K562 (cell line): ENCODE measurements around the gene LYST. TPM values are rescaled to one million over a fixed set of nuclear protein-coding genes. Genes with fewer than 3 reads are reported as not detected.

Source experiments
- ATAC-seq: fragments of 200-7000 bp; cut with Tn5 transposase; 3 replicates; pipeline ENCODE4 v1.9.1; 2020; ENCODE audit warnings: moderate library complexity
- BruUV-seq: library from RNA; stranded (reverse); fragments of 400-500 nt; replicated peaks from 2 replicates; lab custom pipeline; 2021; lab: Mats Ljungman, UMichigan
- CTCF ChIA-PET: fragments of 300-600 bp; formaldehyde crosslinking; extraction: SDS; loops from one replicate; lab custom pipeline; 2021; ENCODE audit warnings: low intra/inter-chr PET ratio; lab: Yijun Ruan, JAX
- POLR2A ChIA-PET: fragments of 300-600, 350-650 bp; sonication (Branson Sonifier 250); formaldehyde crosslinking; extraction: SDS; loops from one replicate; lab custom pipeline; 2021; ENCODE audit warnings: antibody characterized with exemption, inconsistent platforms; lab: Yijun Ruan, JAX
- DNase-seq, 4 experiments: peaks; one replicate each; pipeline versions ENCODE4 v3.0.0 to v3.0.0-alpha.2; 2011 to 2018; ENCODE audit warnings: low spot score in 3 of 4, mixed read lengths in 3 of 4; ENCODE audit errors: extremely low read depth in 1 of 4
- FAIRE-seq: peaks from 2 replicates; lab custom pipeline; 2011; peaks lifted over from hg19 to GRCh38; lab: Jason Lieb, UNC
- H2AFZ ChIP-seq: 2 replicates; pipeline ENCODE4 v1.6.0; 2011; ENCODE audit warnings: low read depth, low read length, control low read depth, inconsistent platforms
- H3K27ac ChIP-seq: fragments of 200-600 bp; 3 replicates; pipeline ENCODE4 v1.8.0; 2011; ENCODE audit warnings: low read depth, mild to moderate bottlenecking, control low read depth, inconsistent platforms, low read length, moderate library complexity, mixed read lengths; ENCODE audit errors: extremely low read depth
- H3K27me3 ChIP-seq, 2 experiments: fragments of 300-600 bp in 1 of 2; 2 replicates in 1 of 2; 3 replicates in 1 of 2; pipeline versions ENCODE4 v1.6.0 to v1.8.0; 2011; ENCODE audit warnings: inconsistent platforms in 2 of 2, low read length in 2 of 2, mild to moderate bottlenecking in 1 of 2, mixed read lengths in 1 of 2, moderate library complexity in 1 of 2; ENCODE audit not compliant: control insufficient read depth in 2 of 2, insufficient read depth in 2 of 2
- H3K36me3 ChIP-seq: fragments of 300-600 bp; 3 replicates; pipeline ENCODE4 v1.8.0; 2011; ENCODE audit warnings: mild to moderate bottlenecking, low read length, inconsistent platforms; ENCODE audit not compliant: control insufficient read depth, insufficient read depth
- H3K4me1 ChIP-seq, 2 experiments: fragments of 200-600 bp in 1 of 2; replicated peaks in 1 of 2; 2 replicates in 1 of 2; 3 replicates in 1 of 2; pipeline versions ENCODE4 v1.5.1 to v1.8.0; 2011; ENCODE audit warnings: inconsistent platforms in 2 of 2, low read length in 2 of 2, mild to moderate bottlenecking in 1 of 2, mixed read lengths in 1 of 2, moderate library complexity in 1 of 2; ENCODE audit not compliant: control insufficient read depth in 2 of 2, insufficient read depth in 2 of 2
- H3K4me2 ChIP-seq: 2 replicates; pipeline ENCODE4 v1.6.1; 2011; ENCODE audit warnings: low read length, control low read depth, inconsistent platforms, mixed read lengths; ENCODE audit not compliant: insufficient read depth
- H3K4me3 ChIP-seq: fragments of 200-600 bp; sonication (generic), shearing (Covaris generic); 2 replicates; pipeline ENCODE4 v1.5.1; 2016; ENCODE audit warnings: control low read depth, inconsistent platforms
- H3K79me2 ChIP-seq: fragments of 200-600 bp; 3 replicates; pipeline ENCODE4 v1.8.0; 2011; ENCODE audit warnings: low read length, inconsistent platforms; ENCODE audit not compliant: control insufficient read depth, insufficient read depth
- H3K9ac ChIP-seq, 2 experiments: 2 replicates each; pipeline versions ENCODE4 v1.6.0 to v1.6.1; 2011; ENCODE audit warnings: low read depth in 2 of 2, low read length in 2 of 2, control low read depth in 1 of 2, inconsistent platforms in 1 of 2, mild to moderate bottlenecking in 1 of 2, mixed read lengths in 1 of 2; ENCODE audit not compliant: insufficient read depth in 1 of 2
- H3K9me1 ChIP-seq: one replicate; pipeline ENCODE4 v1.6.0; 2011; ENCODE audit warnings: inconsistent platforms, mild to moderate bottlenecking, low read length, moderate library complexity; ENCODE audit not compliant: control insufficient read depth, insufficient read depth
- H3K9me3 ChIP-seq: replicated peaks from 2 replicates; pipeline ENCODE4 v1.5.1; 2011; ENCODE audit warnings: low read depth, low read length, inconsistent platforms; ENCODE audit not compliant: control insufficient read depth, insufficient read depth
- H4K20me1 ChIP-seq: replicated peaks from 2 replicates; pipeline ENCODE4 v1.6.1; 2011; ENCODE audit warnings: low read length, inconsistent platforms, mixed read lengths; ENCODE audit not compliant: control insufficient read depth, insufficient read depth
- CHD1 ChIP-seq: fragments of 200-600 bp; sonication (generic); IDR thresholded peaks from one replicate; pipeline ENCODE4 v1.6.1; 2012; ENCODE audit warnings: mild to moderate bottlenecking, moderate library complexity, low read length, inconsistent platforms
- ETV5 ChIP-seq: sonication (generic); formaldehyde crosslinking; IDR thresholded peaks from 2 replicates; pipeline ENCODE4 v1.4.0; 2020; ENCODE audit warnings: low read depth, mild to moderate bottlenecking, missing genetic modification reagents
- ETV6 ChIP-seq, 3 experiments: fragments of 150-350 bp in 1 of 3; sonication (generic) in 1 of 3; formaldehyde crosslinking in 1 of 3; IDR thresholded peaks; 2 replicates each; pipeline versions ENCODE4 v1.6.1 to v1.8.0; 2014 to 2022; ENCODE audit warnings: borderline replicate concordance in 2 of 3, low read depth in 2 of 3, antibody characterized with exemption in 1 of 3, low read length in 1 of 3, mild to moderate bottlenecking in 1 of 3, missing genetic modification reagents in 1 of 3
- KAT7 ChIP-seq: sonication (generic); formaldehyde crosslinking; IDR thresholded peaks from 2 replicates; pipeline ENCODE4 v1.8.0; 2022; ENCODE audit warnings: missing genetic modification reagents, mild to moderate bottlenecking, borderline replicate concordance
- TBP ChIP-seq: optimal IDR thresholded peaks from 2 replicates; pipeline ENCODE3; 2011; ENCODE audit warnings: low read depth, low read length, improper control_type of control experiment
- ZNF609 ChIP-seq: sonication (generic); formaldehyde crosslinking; IDR thresholded peaks from 2 replicates; pipeline ENCODE4 v1.8.1; 2023; ENCODE audit warnings: missing genetic modification reagents, mild to moderate bottlenecking, borderline replicate concordance
- WGBS: fragments of 100-300 bp; shearing (Covaris generic); methylation state at CpG from one replicate; pipeline ENCODE4 v1.1.6; 2016; ENCODE audit warnings: low coverage, mixed read lengths; ENCODE audit not compliant: insufficient coverage; ENCODE audit errors: missing lambda C conversion rate; 5-methylcytosine and 5-hydroxymethylcytosine counted together
- in situ Hi-C: fragments of 300-500 bp; cut with MboI; formaldehyde crosslinking; loops from 4 replicates; pipeline ENCODE4 v1.15.0; 2018; ENCODE audit warnings: inconsistent platforms, mixed read lengths
- intact Hi-C: fragments of 100-400 bp; cut with micrococcal nuclease; formaldehyde crosslinking; loops from 2 replicates; pipeline ENCODE4 v1.14.2; 2022
- polyA plus RNA-seq, 8 experiments: library from polyadenylated mRNA; depleted of rRNA in 4 of 8; stranded (reverse) in 5 of 8; unstranded in 3 of 8; fragments of >200 nt; fragmentation: Nextera tagmentation in 2 of 8; fragmentation: Illumina TruSeq in 1 of 8; extraction: Ambion mirVana in 2 of 8; extraction: Trizol in 1 of 8; gene quantifications; 2 replicates each; pipeline versions ENCODE4 v1.2.1 to v1.2.3, GENCODE V29; 2011 to 2014; ENCODE audit warnings: inconsistent platforms in 1 of 8, missing spikeins in 1 of 8
- total RNA-seq, 7 experiments: library from RNA; depleted of rRNA in 6 of 7; stranded (reverse); fragments of >200 nt in 6 of 7; fragmentation: Illumina TruSeq in 2 of 7; extraction: Trizol in 2 of 7; gene quantifications; 2 replicates each; pipeline versions ENCODE4 v1.2.1 to v1.2.3, GENCODE V29; 2011 to 2021; ENCODE audit warnings: low replicate concordance in 1 of 7

Gene LYST
- total and polyA plus RNA-seq, 9 of the 15 experiments (the other 6 are each of a cell fraction or from before 2014, with no cell fraction given), result 0.73 to 2.4 (median 1.4) TPM

- Histone ChIP-seq H3K4me1 (no peaks in the 10 kb centered on the region), H3K9ac (no peak overlapping the region), H3K9me1 (no peaks in the 10 kb centered on the region), H4K20me1 (no peaks in the 10 kb centered on the region), H2AFZ (no peak overlapping the region), H3K4me2 (no peak overlapping the region), H3K36me3 (no peaks in the 10 kb centered on the region), H3K27me3 (no peaks in the 10 kb centered on the region), H3K9me3 (no peaks in the 10 kb centered on the region), H3K27ac (no peak overlapping the region), H3K4me3 (no peak overlapping the region), H3K79me2 (no peaks in the 10 kb centered on the region)
- WGBS, result 17% methylated on average over 2 of the region's 2 CpGs
- TF ChIP-seq TBP (no peak), KAT7 (CRISPR knock-in tag) (no peak), ETV6 (IDR thresholded peaks at IDR 0.05; ENCODE audit: borderline replicate concordance in 1 of 2, low read depth in 2 of 2, low read length in 1 of 2) (no peak), ETV6 (CRISPR knock-in tag; IDR thresholded peaks at IDR 0.05; ENCODE audit: borderline replicate concordance) (no peak), ZNF609 (CRISPR knock-in tag) (no peak), CHD1 (no peak), ETV5 (CRISPR knock-in tag) (no peak)
- ChIA-PET CTCF (no interaction called here), POLR2A (interaction anchor here (0.5 kb wide), 1 partner anchor 92 kb away, joined by 3 read pairs; no protein-coding TSS in a partner anchor)
- BruUV-seq, result no TSS peak
- in situ Hi-C loops (no loop called here), intact Hi-C loops (loop anchor here (5.0 kb wide), 1 partner anchor 187 kb away; no protein-coding TSS in a partner anchor)
- DNase-seq, result no peak
- ATAC-seq, result no peak
- FAIRE-seq, result no peak
Measured at GRCh38 chr1:235784950-235785349, 81.8 kb downstream of the LYST start.
